Fibroblast of the conjunctiva (primary cell): Measurements from ENCODE around the gene HSPA12A.

Experiments
- DNase-seq: peaks from one replicate; pipeline ENCODE4 v3.0.0-alpha.2; 2010; ENCODE audit warnings: low read depth

Gene HSPA12A

DNA sequence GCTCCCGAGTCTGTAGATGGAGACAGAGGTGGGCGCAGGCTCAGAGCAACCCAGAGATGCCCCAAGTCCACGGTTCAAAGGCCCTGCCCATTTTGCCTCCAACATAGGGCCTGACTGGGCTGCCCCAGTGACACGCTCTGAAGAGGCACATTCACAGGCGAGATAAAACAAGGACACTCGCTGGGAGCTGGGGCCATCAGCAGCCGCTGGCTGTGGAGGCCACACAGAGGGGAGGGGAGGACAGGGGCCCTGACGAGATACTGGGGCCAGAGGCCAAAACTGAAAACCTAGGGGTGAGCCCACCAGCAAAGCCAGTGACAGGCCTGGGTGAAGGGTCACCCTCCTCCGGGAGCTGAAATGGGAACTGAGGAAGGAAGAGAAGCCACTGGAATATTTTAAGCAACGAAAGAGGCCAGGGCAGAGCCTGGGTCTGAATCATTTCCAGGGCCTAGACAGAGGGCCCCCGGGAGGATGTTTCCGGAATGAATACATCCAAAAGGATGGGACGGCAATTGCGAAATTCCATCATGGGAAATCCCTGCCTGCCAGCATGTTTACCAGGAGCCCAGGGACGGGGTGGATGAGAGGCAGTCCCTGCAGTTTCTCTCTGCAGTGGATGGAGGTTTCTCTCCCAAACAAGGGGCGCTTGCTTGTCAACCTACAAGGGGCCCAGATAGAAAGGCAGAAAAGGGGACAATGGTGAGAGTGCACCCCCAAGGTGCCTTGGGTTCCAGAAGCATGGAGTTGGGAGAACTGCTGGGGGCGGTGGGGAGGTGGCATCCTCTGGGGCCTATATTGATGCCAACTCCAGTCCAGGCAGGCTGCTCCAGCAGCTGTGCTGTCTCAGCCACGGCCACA is 29.0 kb upstream of the HSPA12A start:
- DNase-seq: peak; percentile 49

GRCh38 chr10:116770281-116770680 is 27.9 kb upstream of the HSPA12A start:
- no peak for DNase-seq

DNA sequence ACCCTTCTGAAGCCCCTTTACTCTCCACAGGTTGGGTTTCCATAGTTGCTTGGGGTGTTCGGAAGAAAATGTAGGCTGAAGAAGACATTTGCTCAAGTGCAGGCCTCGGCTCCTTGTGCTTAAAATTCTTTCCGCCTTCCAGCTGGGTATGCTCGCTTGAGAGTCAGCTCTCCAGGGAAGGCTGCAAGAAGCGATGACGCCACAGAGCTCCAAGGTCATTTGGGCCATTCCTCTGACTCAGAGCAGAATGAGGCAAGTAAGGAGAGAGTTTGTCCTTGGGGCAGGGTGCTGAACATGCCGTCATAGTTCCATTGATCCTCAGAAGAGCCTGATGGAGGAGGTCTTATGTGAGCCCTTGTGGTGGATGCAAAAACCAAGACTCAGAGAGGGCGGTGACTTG is 27.4 kb upstream of the HSPA12A start:
- DNase-seq: peak; percentile 34

DNA sequence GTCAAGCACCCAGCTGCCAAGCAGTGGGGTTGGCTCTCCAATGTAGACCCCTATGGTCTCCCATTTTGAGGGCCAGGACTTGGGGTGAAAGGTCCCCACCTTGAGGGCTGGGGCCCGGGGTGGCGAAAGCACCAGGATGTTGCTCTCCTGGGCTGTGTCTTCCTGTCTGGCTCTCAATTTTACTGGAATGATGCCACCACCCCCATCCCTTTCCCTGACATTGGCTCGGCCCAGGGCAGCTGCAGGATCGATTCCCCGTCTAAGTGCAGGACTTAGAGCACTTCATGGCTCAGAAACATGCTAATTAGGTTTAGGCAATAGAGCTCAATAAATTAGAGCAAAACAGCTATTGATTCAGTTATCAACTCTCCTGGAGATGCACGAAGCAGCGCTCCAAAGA is 27.0 kb upstream of the HSPA12A start:
- no peak for DNase-seq

DNA sequence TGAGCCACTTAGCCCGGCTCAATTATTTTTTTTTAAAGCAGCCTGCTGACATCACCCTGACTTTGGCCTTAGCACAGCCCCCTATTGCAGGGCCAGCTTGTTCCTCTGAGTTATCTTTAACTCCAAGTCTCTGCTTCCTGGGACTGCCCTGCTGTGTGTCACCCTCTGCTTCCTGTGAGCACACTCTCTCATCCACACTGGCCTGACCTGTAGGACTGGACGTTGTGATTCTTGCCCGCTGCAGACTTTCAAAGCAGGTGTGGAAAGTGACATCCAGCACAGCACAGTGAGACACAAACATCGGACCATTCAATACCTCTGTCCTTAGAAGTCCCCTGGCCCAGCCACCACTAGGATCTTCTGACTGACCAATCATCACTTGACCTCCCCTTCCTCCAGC is 26.4 kb upstream of the HSPA12A start:
- no peak for DNase-seq

DNA sequence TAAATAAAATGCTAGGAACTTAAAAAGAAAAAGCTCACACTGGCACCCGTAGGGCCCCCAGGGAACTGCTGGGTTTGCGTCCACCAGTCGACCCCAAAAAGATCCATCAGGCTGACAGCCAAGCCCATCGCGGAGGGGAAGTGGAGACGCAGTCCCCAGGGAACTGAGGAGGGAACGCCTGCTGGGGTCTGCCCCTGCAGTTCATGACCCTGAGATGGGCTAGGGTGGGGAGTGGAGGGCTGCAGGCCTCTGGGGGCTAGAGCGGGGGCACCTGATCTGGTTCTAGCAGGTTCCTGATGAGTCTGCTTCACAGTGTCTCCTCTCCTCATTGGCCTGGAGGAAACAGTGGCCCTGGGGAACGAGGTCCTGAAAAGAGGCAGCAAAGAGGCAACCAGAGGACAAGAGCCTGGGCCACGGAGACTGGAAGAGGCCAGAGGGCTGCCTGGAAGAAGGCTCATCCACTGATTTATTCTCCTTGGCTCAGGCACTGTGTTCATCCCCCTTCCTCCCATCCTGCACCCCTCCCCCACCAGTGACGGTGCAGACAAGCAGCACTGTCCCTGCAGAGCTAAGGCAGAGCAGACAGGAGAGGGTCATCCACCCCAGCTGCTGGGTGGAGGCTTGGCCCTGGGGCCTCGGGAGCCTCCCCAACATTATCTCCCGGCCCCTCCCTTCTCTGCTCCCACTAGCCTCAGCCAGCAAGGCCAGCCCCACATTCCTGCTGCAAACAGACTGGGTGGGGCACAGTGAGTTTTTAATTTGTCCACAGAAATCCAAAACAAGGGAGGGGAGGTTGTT is 24.7 kb upstream of the HSPA12A start:
- no peak for DNase-seq

DNA sequence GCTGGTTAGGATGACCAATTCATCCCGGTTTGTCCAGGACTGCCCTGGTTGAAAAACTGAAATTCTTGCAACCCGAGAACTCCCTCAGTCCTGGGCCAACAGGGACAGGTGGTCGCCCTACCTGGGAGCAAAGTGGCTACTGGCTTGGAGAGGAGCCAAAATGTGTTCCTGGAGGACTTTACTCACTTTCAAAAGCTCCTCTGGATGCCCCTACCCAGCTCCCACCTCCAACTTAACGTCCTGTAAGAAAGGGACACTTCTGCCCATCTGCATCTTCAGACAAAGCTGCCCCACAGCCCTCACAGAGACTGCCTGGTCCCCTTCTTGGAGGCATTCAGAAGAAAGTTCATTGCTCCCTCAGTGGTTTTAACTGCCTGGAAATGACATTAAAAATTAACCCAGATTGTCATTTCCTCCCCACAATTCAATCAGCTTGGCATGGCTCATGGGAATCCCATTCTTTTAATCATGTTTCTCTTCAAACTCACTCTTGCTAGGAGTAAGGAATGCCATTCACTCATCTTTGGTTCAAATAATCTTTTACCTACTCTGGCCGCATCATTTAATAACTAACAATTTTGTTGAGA is 24.0 kb upstream of the HSPA12A start:
- no peak for DNase-seq

DNA sequence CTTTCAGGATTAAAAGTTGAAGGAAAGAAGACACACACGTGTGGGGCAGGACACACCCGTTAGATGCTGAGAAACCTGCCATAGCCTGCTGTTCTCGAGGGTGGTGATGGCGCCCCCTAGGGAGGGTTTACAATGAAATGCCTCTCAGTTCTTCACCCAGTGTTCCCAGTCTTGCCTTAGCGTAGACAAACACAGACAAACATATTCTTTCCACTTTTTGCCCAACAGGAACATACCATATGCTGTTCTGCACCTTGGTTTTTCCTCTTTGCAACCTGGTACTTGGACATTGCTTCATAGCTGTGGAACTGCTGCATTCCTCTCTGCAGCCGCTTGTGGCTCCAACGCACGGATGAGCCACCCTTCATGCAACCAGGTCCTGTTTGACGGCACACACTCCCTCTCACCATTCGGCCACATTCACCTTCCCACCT is 23.3 kb upstream of the HSPA12A start:
- DNase-seq: no peak

DNA sequence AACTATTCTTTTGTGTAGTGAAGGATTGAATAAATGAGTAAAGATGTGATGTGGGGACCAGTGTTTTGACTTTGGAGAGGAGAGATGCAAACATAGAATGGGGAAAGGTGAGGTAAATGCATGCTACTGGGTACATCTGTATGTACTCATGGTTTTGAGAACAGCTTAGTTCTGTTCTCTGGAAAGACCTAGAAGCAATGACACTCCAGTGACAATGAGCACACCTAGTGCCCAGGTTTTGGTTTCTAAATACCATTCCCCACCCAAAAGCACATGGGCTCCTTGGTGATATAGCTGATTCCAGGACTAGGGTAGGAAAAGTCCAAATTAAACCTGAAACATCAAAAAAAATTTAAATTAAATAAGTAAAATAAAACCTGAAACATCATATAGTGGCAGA is 22.6 kb upstream of the HSPA12A start:
- DNase-seq: no peak

DNA sequence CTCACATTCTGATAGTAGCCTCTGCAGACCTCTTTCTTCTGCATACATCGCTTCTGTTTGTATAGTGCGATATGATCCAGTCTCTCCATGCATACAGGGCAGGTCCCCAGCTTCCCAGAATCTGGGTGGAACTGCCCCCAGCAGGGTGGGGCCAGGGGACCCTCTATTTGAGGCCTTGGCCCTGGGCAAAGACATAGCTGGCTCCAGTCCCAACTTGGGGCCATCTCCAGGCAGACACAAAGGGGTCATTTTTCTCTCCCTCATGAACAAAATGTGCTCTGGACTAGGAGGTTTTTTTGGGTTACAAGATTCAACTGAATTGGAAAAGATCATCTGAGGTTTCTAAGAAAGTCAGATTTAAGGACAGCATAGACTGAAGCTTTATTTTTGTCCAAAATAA is 21.1 kb upstream of the HSPA12A start:
- DNase-seq: no peak

GRCh38 chr10:116761883-116762282 is 19.5 kb upstream of the HSPA12A start:
- no peak for DNase-seq

GRCh38 chr10:116760919-116761318 is 18.6 kb upstream of the HSPA12A start:
- DNase-seq: no peak

DNA sequence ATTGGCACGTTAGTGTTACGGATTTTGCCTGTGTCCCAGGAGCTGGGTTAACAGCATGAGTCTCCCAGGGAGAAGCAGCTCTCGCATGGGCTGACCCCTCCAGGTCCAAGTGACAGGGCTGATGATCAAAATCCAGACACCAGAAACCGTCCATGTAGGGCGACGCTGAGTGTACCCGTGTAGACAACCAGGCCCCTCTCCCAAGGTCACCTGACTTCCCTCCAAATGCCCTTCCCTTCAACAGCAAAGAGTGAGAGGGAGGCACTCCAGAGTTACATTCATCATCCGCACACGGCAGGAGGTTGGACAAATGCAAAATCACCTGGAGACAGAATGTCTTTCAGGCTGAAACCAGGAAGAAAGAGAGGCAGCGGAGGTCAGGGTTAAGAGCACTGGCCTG is 14.9 kb upstream of the HSPA12A start:
- DNase-seq: no peak

DNA sequence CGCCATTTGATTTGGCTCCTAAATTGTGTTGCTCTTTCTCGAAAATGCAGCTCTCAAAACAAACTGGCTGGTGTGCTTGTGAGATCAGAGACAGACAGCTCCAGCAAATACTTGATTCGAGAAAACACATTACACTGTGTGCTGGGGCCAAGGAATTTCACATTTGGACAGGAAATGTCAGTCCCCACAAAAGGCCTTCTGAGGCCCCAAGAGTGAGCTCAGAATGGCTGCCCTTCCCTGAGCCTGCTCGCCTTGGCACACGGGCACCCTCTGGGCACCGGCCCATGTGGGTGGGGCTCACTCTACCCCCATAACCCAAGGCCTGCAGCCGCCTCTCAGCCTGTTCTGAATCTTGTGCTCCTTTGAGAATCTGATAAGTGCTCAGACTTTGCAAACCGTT is 13.9 kb upstream of the HSPA12A start:
- no peak for DNase-seq

DNA sequence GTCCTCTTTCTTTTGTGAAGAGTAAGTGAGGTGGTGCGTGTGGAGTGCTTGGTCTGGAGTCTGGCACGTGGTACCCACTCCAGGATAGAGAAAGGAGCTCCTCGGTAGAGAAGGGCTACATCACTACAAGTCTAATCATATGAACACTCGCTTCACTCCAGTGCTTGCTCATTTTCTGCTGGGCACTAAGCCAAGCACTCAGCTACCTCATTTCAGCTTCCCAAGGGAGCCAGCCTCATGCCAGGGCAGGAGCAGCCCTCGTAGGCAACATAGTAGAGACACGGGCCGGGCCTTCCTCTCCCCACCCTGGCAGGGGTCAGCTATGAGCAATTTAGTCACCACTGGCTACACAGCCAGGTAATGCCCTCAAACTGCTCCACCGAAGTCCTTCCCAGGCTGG is 11.4 kb upstream of the HSPA12A start:
- no peak for DNase-seq

DNA sequence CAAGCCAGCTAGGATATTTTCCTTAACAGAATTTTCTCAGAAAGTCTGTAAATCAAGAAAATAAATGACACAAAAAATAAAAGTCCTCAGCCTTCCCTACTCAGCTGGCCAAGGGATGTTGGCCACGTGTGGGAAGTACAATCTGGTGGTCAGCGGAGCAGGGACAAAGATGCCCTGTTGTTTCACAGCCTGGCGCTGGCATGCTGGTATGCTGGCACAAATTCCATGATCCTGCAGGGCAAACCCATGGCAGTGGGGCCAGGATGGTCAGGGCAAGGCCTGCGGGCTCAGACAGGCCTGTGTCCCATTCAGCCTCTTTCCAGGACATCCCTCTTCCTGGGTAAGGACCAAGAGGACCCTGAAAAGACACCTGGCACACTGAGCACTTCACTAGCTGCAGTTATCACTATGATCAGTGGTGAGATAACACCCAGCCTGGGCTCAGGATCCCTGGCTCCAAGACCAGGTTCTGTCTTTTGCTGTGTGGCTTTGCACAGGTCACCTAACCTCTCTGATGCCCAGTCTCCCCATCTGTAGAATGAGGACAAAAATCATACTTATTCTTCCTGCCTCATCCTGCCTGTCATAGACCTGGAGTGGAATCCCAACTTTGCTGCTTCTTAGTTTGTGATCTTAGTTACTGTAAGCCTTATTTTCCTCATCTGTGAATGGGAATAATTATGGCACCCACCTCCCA is 10.8 kb upstream of the HSPA12A start:
- DNase-seq: no peak

DNA sequence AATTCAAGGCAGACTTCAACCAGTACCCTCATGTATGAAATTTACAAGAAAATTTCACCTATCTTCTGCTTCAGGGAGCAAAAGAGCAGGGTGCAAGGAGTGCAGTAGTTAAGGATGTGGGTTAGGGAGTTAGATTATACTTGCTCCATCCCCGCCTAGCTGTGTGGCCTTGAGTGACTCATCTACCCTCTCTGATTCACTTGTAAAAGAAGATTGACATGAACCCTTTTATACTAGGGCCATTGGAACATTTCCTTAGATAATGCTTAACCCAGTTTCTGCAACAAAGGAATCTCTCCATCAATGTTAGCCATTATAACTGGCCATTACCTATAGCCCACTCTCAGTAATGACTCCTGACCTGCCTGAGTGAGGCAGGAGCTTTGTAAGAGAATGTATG is 10.2 kb upstream of the HSPA12A start:
- no peak for DNase-seq

DNA sequence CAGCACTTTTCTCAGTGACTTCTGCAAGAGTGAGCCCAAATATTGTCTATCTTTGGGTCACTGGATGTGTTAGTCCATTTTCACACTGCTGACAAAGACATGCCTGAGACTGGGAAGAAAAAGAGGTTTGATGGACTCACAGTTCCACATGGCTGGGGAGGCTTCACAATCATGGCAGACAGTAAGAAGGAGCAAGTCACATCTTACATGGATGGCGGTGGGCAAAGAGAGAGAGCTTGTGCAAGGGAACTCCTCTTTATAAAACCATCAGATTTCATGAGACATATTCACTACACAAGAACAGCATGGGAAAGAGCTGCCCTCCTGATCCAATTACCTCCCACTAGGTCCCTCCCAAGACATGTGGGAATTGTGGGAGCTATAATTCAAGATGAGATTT is 6.1 kb upstream of the HSPA12A start:
- DNase-seq: no peak

DNA sequence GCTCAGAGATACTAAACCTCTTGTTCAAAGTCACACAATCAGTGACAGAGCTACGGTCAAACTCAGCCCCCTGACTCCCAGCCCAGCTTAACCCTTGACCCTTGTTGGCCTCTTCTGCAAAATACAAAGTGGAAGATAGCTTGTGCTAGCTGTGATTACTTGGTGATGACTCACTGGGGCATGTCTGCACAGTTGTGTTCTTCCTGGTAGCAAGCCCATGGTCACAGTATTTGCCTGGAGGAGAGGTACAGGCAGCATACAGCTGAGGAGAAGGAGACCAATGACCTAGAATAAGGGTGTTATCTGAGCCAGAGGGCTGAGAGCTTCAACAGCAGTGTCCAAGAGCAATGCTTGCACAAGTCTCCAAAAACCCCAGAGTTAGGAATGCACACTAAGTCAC is 5.7 kb upstream of the HSPA12A start:
- no peak for DNase-seq

DNA sequence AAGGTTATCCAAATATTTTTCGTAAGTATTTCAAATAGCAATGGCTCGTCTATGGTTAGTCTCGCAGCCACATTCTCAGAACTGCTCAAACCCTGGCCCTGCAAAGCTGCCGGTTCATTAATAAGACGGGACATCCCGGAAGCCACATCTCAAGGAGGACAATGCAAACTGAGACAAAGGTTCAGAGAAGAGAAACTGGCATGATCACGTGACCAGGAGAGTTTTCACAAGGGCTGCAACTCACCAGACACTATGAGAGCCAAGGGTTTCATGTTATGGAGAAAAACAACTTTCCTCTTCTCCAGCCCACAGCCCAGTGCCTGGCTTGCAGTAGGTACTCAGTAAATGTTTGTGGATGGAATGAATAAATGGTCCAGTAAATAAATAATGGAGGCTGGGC is 5.0 kb upstream of the HSPA12A start:
- DNase-seq: no peak

GRCh38 chr10:116744885-116745284 is 2.5 kb upstream of the HSPA12A start:
- DNase-seq: no peak

- no peak for DNase-seq
These were observed 1.9 kb upstream of the HSPA12A start for GRCh38 chr10:116744163-116744753.
